B cell (primary cell): ENCODE data around the gene IRX4. TPM values are rescaled to one million over a fixed set of nuclear protein-coding genes. Genes with fewer than 3 reads are reported as not detected.

Source experiments
- ATAC-seq: fragments of 200-7000 bp; cut with Tn5 transposase; one replicate; pipeline ENCODE4 v1.10.0; 2021; ENCODE audit warnings: low read depth, mild to moderate bottlenecking, moderate number of reproducible peaks, moderate library complexity
- CTCF ChIA-PET: fragments of 350-600 bp; sonication (Branson Sonifier 250); formaldehyde crosslinking; loops from one replicate; lab custom pipeline; 2021; ENCODE audit warnings: antibody characterized with exemption, inconsistent platforms; lab: Charles Lee
- POLR2A ChIA-PET: fragments of 350-600 bp; sonication (Branson Sonifier 250); formaldehyde crosslinking; loops from one replicate; lab custom pipeline; 2021; ENCODE audit warnings: antibody characterized with exemption; lab: Charles Lee
- DNase-seq: peaks from one replicate; pipeline ENCODE4 v3.0.0; 2013
- H2AFZ ChIP-seq: 2 replicates; pipeline ENCODE4 v1.6.1; 2012; ENCODE audit warnings: mild to moderate bottlenecking, low read depth, low read length; ENCODE audit not compliant: insufficient read depth, poor library complexity, severe bottlenecking
- H3K27ac ChIP-seq, 2 donors: 1 replicate in 1 of 2; 2 replicates in 1 of 2; pipeline ENCODE4 v1.5.1; 2012 to 2013; ENCODE audit warnings: low read length in 2 of 2, mild to moderate bottlenecking in 2 of 2, moderate library complexity in 1 of 2
- H3K27me3 ChIP-seq, 4 experiments: fragments of 200-600 bp in 1 of 4; sonication (generic) in 1 of 4; replicated peaks in 1 of 4; 1 replicate in 2 of 4; 2 replicates in 2 of 4; pipeline versions ENCODE4 v1.6.1 to v1.7.0; 2013 to 2016; ENCODE audit warnings: low read length in 3 of 4, mild to moderate bottlenecking in 2 of 4, mixed read lengths in 1 of 4, moderate library complexity in 1 of 4; ENCODE audit not compliant: insufficient read depth in 4 of 4, control insufficient read depth in 3 of 4; ENCODE audit errors: control extremely low read depth in 1 of 4
- H3K36me3 ChIP-seq, 2 experiments: replicated peaks in 1 of 2; 1 replicate in 1 of 2; 2 replicates in 1 of 2; pipeline versions ENCODE4 v1.6.1 to v1.7.1; 2013; ENCODE audit warnings: low read length in 1 of 2; ENCODE audit not compliant: insufficient read depth in 2 of 2, control insufficient read depth in 1 of 2; ENCODE audit errors: control extremely low read depth in 1 of 2, extremely low read depth in 1 of 2
- H3K4me1 ChIP-seq, 2 donors: fragments of 200-600 bp in 1 of 2; sonication (generic) in 1 of 2; 1 replicate in 1 of 2; 2 replicates in 1 of 2; pipeline versions ENCODE4 v1.5.1 to v1.6.1; 2013 to 2017; ENCODE audit warnings: low read length in 2 of 2; ENCODE audit not compliant: control insufficient read depth in 2 of 2, insufficient read depth in 2 of 2
- H3K4me2 ChIP-seq: replicated peaks from 2 replicates; pipeline ENCODE3; 2012; ENCODE audit warnings: mild to moderate bottlenecking, low read depth, low read length; ENCODE audit not compliant: poor library complexity, severe bottlenecking
- H3K4me3 ChIP-seq, 5 experiments: fragments of 200-600 bp in 1 of 5; sonication (generic) in 1 of 5; 1 replicate in 3 of 5; 2 replicates in 2 of 5; pipeline versions ENCODE4 v1.5.1 to v1.7.0; 2011 to 2016; ENCODE audit warnings: low read length in 4 of 5, mild to moderate bottlenecking in 4 of 5, low read depth in 2 of 5, control low read depth in 1 of 5, moderate library complexity in 1 of 5; ENCODE audit not compliant: insufficient read depth in 1 of 5; ENCODE audit errors: control extremely low read depth in 1 of 5, extremely low read depth in 1 of 5
- H3K79me2 ChIP-seq: fragments of 200-600 bp; sonication (generic); one replicate; pipeline ENCODE4 v1.6.0; 2016; ENCODE audit warnings: low read length; ENCODE audit not compliant: control insufficient read depth, insufficient read depth
- H3K9ac ChIP-seq: fragments of 200-600 bp; sonication (generic); 2 replicates; pipeline ENCODE4 v1.6.1; 2017; ENCODE audit warnings: mild to moderate bottlenecking, low read length, moderate library complexity
- H3K9me3 ChIP-seq, 3 donors: one replicate each; pipeline versions ENCODE4 v1.6.1 to v1.7.1; 2013; ENCODE audit warnings: low read length in 2 of 3; ENCODE audit not compliant: control insufficient read depth in 2 of 3, insufficient read depth in 1 of 3; ENCODE audit errors: control extremely low read depth in 1 of 3
- H4K20me1 ChIP-seq: 2 replicates; pipeline ENCODE4 v1.6.0; 2012; ENCODE audit warnings: mild to moderate bottlenecking, low read length; ENCODE audit not compliant: insufficient read depth, control insufficient read depth, poor library complexity, severe bottlenecking
- H3K27ac Mint-ChIP-seq: one replicate; pipeline ENCODE4 v1.8.0; 2021; ENCODE audit warnings: mixed read lengths
- H3K27me3 Mint-ChIP-seq: one replicate; pipeline ENCODE4 v1.8.0; 2021; ENCODE audit warnings: mixed read lengths
- H3K4me1 Mint-ChIP-seq: one replicate; pipeline ENCODE4 v1.8.0; 2021; ENCODE audit warnings: mixed read lengths
- H3K4me3 Mint-ChIP-seq: one replicate; pipeline ENCODE4 v1.8.0; 2021; ENCODE audit warnings: mixed read lengths
- H3K9me3 Mint-ChIP-seq: one replicate; pipeline ENCODE4 v1.8.0; 2022; ENCODE audit warnings: mixed read lengths; ENCODE audit not compliant: insufficient read depth
- EZH2 ChIP-seq: IDR thresholded peaks from 2 replicates; pipeline ENCODE4 v1.6.1; 2012; ENCODE audit warnings: borderline replicate concordance, low read depth, mild to moderate bottlenecking, moderate library complexity, low read length; ENCODE audit not compliant: insufficient read depth, poor library complexity, severe bottlenecking
- WGBS: methylation state at CpG from one replicate; pipeline ENCODE4 v1.1.5; 2013; ENCODE audit warnings: missing lambda C conversion rate; ENCODE audit not compliant: insufficient coverage; 5-methylcytosine and 5-hydroxymethylcytosine counted together
- intact Hi-C: fragments of 100-400 bp; cut with micrococcal nuclease; formaldehyde crosslinking; loops from one replicate; pipeline ENCODE4 v1.10.0; 2022
- polyA plus RNA-seq: library from polyadenylated mRNA; depleted of rRNA; stranded (reverse); fragments of >200 nt; gene quantifications from 2 replicates; pipeline ENCODE4 v1.2.3, GENCODE V29; 2012
- total RNA-seq, 2 donors: library from RNA; stranded (reverse); fragments of 120-200 nt in 1 of 2; gene quantifications; 1 replicate in 1 of 2; 2 replicates in 1 of 2; pipeline versions ENCODE4 v1.2.3 to v1.2.4, GENCODE V29; 2013 to 2022
- TF ChIP-seq, protein P1 (sequence below): fragments of 200-600 bp; IDR thresholded peaks from one replicate; pipeline ENCODE4 v1.8.0; 2022; ENCODE audit warnings: antibody characterized with exemption, mild to moderate bottlenecking

The IRX4 gene
- total and polyA plus RNA-seq, 2 donors (not counting 1 experiment from before 2014, with no cell fraction given): not detected

DNA sequence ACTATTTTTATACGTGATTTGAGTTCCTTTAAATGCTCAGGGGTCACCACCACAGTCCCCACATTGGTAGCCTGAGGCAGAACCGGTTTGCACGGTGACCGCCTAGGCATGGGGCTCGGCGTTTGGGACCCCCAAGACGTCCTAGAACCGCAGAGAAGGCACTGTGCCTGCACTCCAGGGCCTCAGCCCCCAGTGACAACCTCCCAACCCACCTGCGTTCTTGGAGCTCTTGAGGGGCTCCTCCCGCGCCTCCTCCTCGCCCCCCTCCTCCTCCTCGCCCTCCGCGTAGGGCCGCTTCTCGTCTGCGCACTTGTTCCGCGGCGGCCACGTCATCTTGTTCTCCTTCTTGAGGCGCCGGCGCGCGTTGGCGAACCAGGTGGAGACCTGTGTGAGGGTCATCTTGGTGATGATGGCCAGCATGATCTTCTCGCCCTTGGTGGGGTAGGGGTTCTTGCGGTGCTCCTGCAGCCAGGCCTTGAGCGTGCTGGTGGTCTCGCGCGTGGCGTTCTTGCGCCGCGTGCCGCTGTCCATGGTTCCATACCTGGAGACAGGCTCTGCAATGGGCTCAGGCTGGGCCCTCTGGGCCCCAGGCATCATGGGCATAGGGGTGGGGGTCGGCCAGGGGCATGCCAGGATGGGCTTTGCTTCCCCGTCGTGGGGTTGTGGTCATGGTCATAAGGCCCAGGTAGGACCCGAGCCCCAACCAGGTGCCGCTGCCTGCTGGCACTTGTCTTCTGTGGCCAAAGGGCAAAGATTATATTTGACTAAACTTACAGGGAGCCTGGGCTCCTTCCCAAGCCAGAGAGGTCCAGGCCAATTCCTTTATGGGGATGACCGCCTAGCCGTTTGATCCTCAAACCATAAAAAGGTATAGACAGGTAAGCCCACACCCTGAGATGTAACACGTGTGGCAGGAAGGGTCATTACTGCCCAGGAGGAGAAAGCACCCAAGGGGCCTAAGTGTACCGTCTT is 3.1 kb downstream of the IRX4 start:
- Histone ChIP-seq H3K79me2 (no peaks in the 10 kb centered on the region), H3K27me3 (peaks cover 0 to 91% (median 47%) of the 10 kb centered on the region in 4 experiments), H3K4me1 (peaks cover 30 to 47% of the 10 kb centered on the region in 2 donors), H3K9ac (no peak overlapping the region), H3K36me3 (no peaks in the 10 kb centered on the region), H4K20me1 (no peaks in the 10 kb centered on the region), H3K27ac (no peak overlapping the region), H3K4me2 (no peak overlapping the region), H2AFZ (no peak overlapping the region), H3K4me3 (no peak overlapping the region), H3K9me3 (peaks cover 0 to 68% (median 0%) of the 10 kb centered on the region in 3 donors)
- peaks cover 37% of the 10 kb centered on the region for H3K27me3 Mint-ChIP-seq
- ATAC-seq (no peak), DNase-seq (no peak)
- no peak overlapping the region for H3K4me3 Mint-ChIP-seq
- ChIA-PET CTCF (no interaction called here), POLR2A (no interaction called here)
- intact Hi-C loops: no loop called here
- H3K4me1 Mint-ChIP-seq: peaks cover 30% of the 10 kb centered on the region
- TF ChIP-seq EZH2: no peak
- TF ChIP-seq, protein P1, sequence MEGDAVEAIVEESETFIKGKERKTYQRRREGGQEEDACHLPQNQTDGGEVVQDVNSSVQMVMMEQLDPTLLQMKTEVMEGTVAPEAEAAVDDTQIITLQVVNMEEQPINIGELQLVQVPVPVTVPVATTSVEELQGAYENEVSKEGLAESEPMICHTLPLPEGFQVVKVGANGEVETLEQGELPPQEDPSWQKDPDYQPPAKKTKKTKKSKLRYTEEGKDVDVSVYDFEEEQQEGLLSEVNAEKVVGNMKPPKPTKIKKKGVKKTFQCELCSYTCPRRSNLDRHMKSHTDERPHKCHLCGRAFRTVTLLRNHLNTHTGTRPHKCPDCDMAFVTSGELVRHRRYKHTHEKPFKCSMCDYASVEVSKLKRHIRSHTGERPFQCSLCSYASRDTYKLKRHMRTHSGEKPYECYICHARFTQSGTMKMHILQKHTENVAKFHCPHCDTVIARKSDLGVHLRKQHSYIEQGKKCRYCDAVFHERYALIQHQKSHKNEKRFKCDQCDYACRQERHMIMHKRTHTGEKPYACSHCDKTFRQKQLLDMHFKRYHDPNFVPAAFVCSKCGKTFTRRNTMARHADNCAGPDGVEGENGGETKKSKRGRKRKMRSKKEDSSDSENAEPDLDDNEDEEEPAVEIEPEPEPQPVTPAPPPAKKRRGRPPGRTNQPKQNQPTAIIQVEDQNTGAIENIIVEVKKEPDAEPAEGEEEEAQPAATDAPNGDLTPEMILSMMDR: no peak
- WGBS: 31% methylated on average over 46 of the region's 48 CpGs
- H3K27ac Mint-ChIP-seq: peak overlapping the region; percentile 32
- H3K9me3 Mint-ChIP-seq: no peaks in the 10 kb centered on the region
